IMR-90 (cell line): ENCODE results near the gene MTERF2.

Experiments used
- CHD1 ChIP-seq: IDR thresholded peaks from 2 replicates; pipeline ENCODE4 v1.6.1; 2012; ENCODE audit warnings: low read depth, low read length, improper control_type of control experiment
- MAZ ChIP-seq: IDR thresholded peaks from 2 replicates; pipeline ENCODE4 v1.6.1; 2012; ENCODE audit warnings: low read depth, mild to moderate bottlenecking, low read length, improper control_type of control experiment, moderate library complexity, borderline replicate concordance
- POLR2A ChIP-seq: IDR thresholded peaks from 2 replicates; pipeline ENCODE4 v1.6.1; 2012; ENCODE audit warnings: mild to moderate bottlenecking, low read depth, low read length
- RFX5 ChIP-seq: IDR thresholded peaks from 2 replicates; pipeline ENCODE4 v1.8.0; 2012; ENCODE audit warnings: low read depth, mild to moderate bottlenecking, low read length, moderate library complexity
- SMC3 ChIP-seq: fragments of 150-350 bp; IDR thresholded peaks from 2 replicates; pipeline ENCODE4 v1.6.1; 2016; ENCODE audit warnings: low read depth, mild to moderate bottlenecking, antibody characterized with exemption, low read length, moderate library complexity
- TF ChIP-seq, protein P1 (sequence below): conservative IDR thresholded peaks from 2 replicates; pipeline ENCODE4 v1.5.1; 2012; ENCODE audit warnings: mild to moderate bottlenecking, low read depth, low read length, improper control_type of control experiment
- TF ChIP-seq, protein P2 (sequence below): fragments of 150-350 bp; IDR thresholded peaks from 2 replicates; pipeline ENCODE4 v1.6.1; 2017; ENCODE audit warnings: mild to moderate bottlenecking, antibody characterized with exemption, low read length, low read depth

DNA sequence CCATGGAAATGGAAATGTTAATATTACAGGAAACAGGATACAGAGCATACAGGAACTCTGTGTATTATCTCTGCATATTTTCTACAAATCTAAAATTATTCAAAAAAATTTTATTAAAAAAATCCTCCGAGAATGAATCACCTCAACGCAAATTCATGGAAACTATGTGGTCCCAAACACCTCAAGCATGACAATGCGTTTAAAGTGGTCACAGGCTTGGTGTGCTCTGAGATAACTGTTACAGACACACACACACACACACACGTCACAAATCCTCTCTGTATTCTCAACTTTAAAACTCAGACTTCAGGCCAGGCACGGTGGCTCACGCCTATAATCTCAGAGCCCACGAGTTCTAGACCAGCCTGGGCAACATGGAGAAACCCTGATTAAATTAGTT lies 45.3 kb upstream of the MTERF2 start:
- TF ChIP-seq, protein P1, sequence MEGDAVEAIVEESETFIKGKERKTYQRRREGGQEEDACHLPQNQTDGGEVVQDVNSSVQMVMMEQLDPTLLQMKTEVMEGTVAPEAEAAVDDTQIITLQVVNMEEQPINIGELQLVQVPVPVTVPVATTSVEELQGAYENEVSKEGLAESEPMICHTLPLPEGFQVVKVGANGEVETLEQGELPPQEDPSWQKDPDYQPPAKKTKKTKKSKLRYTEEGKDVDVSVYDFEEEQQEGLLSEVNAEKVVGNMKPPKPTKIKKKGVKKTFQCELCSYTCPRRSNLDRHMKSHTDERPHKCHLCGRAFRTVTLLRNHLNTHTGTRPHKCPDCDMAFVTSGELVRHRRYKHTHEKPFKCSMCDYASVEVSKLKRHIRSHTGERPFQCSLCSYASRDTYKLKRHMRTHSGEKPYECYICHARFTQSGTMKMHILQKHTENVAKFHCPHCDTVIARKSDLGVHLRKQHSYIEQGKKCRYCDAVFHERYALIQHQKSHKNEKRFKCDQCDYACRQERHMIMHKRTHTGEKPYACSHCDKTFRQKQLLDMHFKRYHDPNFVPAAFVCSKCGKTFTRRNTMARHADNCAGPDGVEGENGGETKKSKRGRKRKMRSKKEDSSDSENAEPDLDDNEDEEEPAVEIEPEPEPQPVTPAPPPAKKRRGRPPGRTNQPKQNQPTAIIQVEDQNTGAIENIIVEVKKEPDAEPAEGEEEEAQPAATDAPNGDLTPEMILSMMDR: no peak
- TF ChIP-seq SMC3: no peak
- TF ChIP-seq, protein P2, sequence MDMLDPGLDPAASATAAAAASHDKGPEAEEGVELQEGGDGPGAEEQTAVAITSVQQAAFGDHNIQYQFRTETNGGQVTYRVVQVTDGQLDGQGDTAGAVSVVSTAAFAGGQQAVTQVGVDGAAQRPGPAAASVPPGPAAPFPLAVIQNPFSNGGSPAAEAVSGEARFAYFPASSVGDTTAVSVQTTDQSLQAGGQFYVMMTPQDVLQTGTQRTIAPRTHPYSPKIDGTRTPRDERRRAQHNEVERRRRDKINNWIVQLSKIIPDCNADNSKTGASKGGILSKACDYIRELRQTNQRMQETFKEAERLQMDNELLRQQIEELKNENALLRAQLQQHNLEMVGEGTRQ: no peak
- no peak for TF ChIP-seq MAZ
- TF ChIP-seq CHD1: no peak
- TF ChIP-seq POLR2A: no peak
- TF ChIP-seq RFX5: no peak
